PC-9 (cell line): ENCODE measurements around the gene HOXA5. TPM values are rescaled to one million over a fixed set of nuclear protein-coding genes. Genes with fewer than 3 reads are reported as not detected.

Source experiments
- BruUV-seq: library from RNA; stranded (reverse); fragments of 400-500 nt; replicated peaks from 2 replicates; lab custom pipeline; 2021; lab: Mats Ljungman, UMichigan
- CTCF ChIA-PET: fragments of 300-600 bp; sonication (Branson Sonifier 250); formaldehyde crosslinking; loops from one replicate; lab custom pipeline; 2022; ENCODE audit warnings: antibody characterized with exemption; lab: Charles Lee
- POLR2A ChIA-PET: fragments of 300-600 bp; sonication (Branson Sonifier 250); formaldehyde crosslinking; loops from one replicate; lab custom pipeline; 2022; ENCODE audit warnings: antibody characterized with exemption; ENCODE audit not compliant: unreplicated experiment; lab: Charles Lee
- DNase-seq, 2 experiments: peaks; one replicate each; pipeline versions ENCODE4 v3.0.0 to v3.0.0-alpha.2; 2015 to 2022; ENCODE audit warnings: mixed read lengths in 1 of 2
- H2AFZ ChIP-seq: fragments of 200-600 bp; sonication (generic); 2 replicates; pipeline ENCODE4 v1.8.1; 2017; ENCODE audit warnings: antibody characterized with exemption
- H3F3A ChIP-seq: fragments of 200-600 bp; sonication (generic); 2 replicates; pipeline ENCODE4 v1.8.1; 2017; ENCODE audit warnings: antibody characterized with exemption, mild to moderate bottlenecking, low read depth; ENCODE audit not compliant: insufficient read depth
- H3K27ac ChIP-seq: fragments of 200-600 bp; sonication (generic); 2 replicates; pipeline ENCODE4 v1.6.1; 2016; ENCODE audit warnings: mixed run types
- H3K27me3 ChIP-seq: fragments of 200-600 bp; sonication (generic); 2 replicates; pipeline ENCODE4 v1.6.1; 2016; ENCODE audit warnings: low read depth, mixed run types; ENCODE audit not compliant: insufficient read depth
- H3K36me3 ChIP-seq: fragments of 200-600 bp; sonication (generic); 2 replicates; pipeline ENCODE4 v1.6.1; 2016; ENCODE audit warnings: low read depth, mixed run types
- H3K4me1 ChIP-seq: fragments of 200-600 bp; sonication (generic); replicated peaks from 2 replicates; pipeline ENCODE4 v1.6.1; 2016; ENCODE audit warnings: mixed run types; ENCODE audit not compliant: insufficient read depth
- H3K4me2 ChIP-seq: fragments of 200-600 bp; sonication (generic); 2 replicates; pipeline ENCODE4 v1.6.1; 2017; ENCODE audit warnings: mixed run types
- H3K4me3 ChIP-seq: fragments of 200-600 bp; sonication (generic); 2 replicates; pipeline ENCODE4 v1.6.1; 2016; ENCODE audit warnings: mixed run types
- H3K79me2 ChIP-seq: fragments of 200-600 bp; sonication (generic); 2 replicates; pipeline ENCODE4 v1.6.1; 2017; ENCODE audit warnings: low read depth, mixed run types
- H3K9me2 ChIP-seq: fragments of 200-600 bp; sonication (generic); 2 replicates; pipeline ENCODE4 v1.8.1; 2017; ENCODE audit warnings: mild to moderate bottlenecking; ENCODE audit not compliant: insufficient read depth
- H3K9me3 ChIP-seq: fragments of 200-600 bp; sonication (generic); 2 replicates; pipeline ENCODE4 v1.8.1; 2016; ENCODE audit warnings: low read depth; ENCODE audit not compliant: insufficient read depth
- H4K20me1 ChIP-seq: fragments of 200-600 bp; sonication (generic); 2 replicates; pipeline ENCODE4 v1.8.1; 2017; ENCODE audit not compliant: insufficient read depth
- CTCF ChIP-seq: fragments of 200-600 bp; sonication (generic); conservative IDR thresholded peaks from 2 replicates; pipeline ENCODE4 v1.6.1; 2017; ENCODE audit warnings: mixed run types, antibody characterized with exemption, mild to moderate bottlenecking, moderate library complexity
- EZH2 ChIP-seq: fragments of 200-600 bp; sonication (generic); IDR thresholded peaks from 2 replicates; pipeline ENCODE4 v1.8.0; 2017; ENCODE audit warnings: antibody characterized with exemption, low read depth
- intact Hi-C: fragments of 100-400 bp; cut with micrococcal nuclease; formaldehyde crosslinking; loops from one replicate; pipeline ENCODE4 v1.10.0; 2022; ENCODE audit not compliant: unreplicated experiment
- total RNA-seq: library from RNA; stranded (reverse); gene quantifications from 2 replicates; pipeline ENCODE4 v1.2.3, GENCODE V29; 2021

HOXA5 gene
- total RNA-seq, 1 experiment from 2014 or later = 1.0 TPM

- Histone ChIP-seq H4K20me1 (no peaks in the 10 kb centered on the region), H3F3A (peaks cover 11% of the 10 kb centered on the region; the same call in 1 of the 2 replicates), H3K4me3 (no peak overlapping the region), H3K4me2 (no peak overlapping the region), H3K4me1 (peaks cover 9% of the 10 kb centered on the region; the same call in 1 of the 2 replicates), H3K9me2 (no peaks in the 10 kb centered on the region), H3K9me3 (no peaks in the 10 kb centered on the region), H3K79me2 (no peaks in the 10 kb centered on the region), H2AFZ (no peak overlapping the region), H3K36me3 (peaks cover 8% of the 10 kb centered on the region; the same call in 1 of the 2 replicates), H3K27ac (no peak overlapping the region), H3K27me3 (no peaks in the 10 kb centered on the region)
- ChIA-PET CTCF (no interaction called here), POLR2A (no interaction called here)
- BruUV-seq = no TSS peak
- no peak for TF ChIP-seq CTCF
- no peak for TF ChIP-seq EZH2
- intact Hi-C loops = no loop called here
- no peak for DNase-seq
Measured at GRCh38 chr7:27124902-27125689, 18.4 kb downstream of the HOXA5 start.

GRCh38 chr7:27124096-27124901 is 19.2 kb downstream of the HOXA5 start:
- Histone ChIP-seq H3K9me2 (no peaks in the 10 kb centered on the region), H3F3A (peaks cover 19% of the 10 kb centered on the region), H3K4me2 (no peak overlapping the region), H3K9me3 (no peaks in the 10 kb centered on the region), H4K20me1 (no peaks in the 10 kb centered on the region), H3K4me1 (peaks cover 9% of the 10 kb centered on the region; the same call in 1 of the 2 replicates), H2AFZ (no peak overlapping the region), H3K4me3 (no peak overlapping the region), H3K36me3 (peaks cover 8% of the 10 kb centered on the region; the same call in 1 of the 2 replicates), H3K79me2 (no peaks in the 10 kb centered on the region), H3K27me3 (no peaks in the 10 kb centered on the region), H3K27ac (no peak overlapping the region)
- intact Hi-C loops = no loop called here
- ChIA-PET CTCF (no interaction called here), POLR2A (interaction anchor here (0.6 kb wide), 1 partner anchor 11 kb away, joined by 4 read pairs; no protein-coding TSS in a partner anchor)
- TF ChIP-seq EZH2 (no peak), CTCF (no peak)
- no peak for DNase-seq
- no TSS peak for BruUV-seq

- Histone ChIP-seq H3K79me2 (0 out of 2 replicates have a peak, but pooled peaks cover 5% of the 10 kb centered on the region), H3K4me2 (no peak overlapping the region)
Measured at GRCh38 chr7:27123477-27124053, 19.9 kb downstream of the HOXA5 start.

More at GRCh38 chr7:27123477-27124053, 19.9 kb downstream of the HOXA5 start:
- no peaks in the 10 kb centered on the region for H3K9me3 ChIP-seq
- peaks cover 27% of the 10 kb centered on the region for H3F3A ChIP-seq
- DNase-seq = no peak
- H3K27ac ChIP-seq = no peak overlapping the region
- peaks cover 11% of the 10 kb centered on the region; the same call in 1 of the 2 replicates for H3K36me3 ChIP-seq
- H3K9me2 ChIP-seq = no peaks in the 10 kb centered on the region
- no peaks in the 10 kb centered on the region for H3K27me3 ChIP-seq
- intact Hi-C loops = no loop called here
- H3K4me3 ChIP-seq = no peak overlapping the region
- peaks cover 9% of the 10 kb centered on the region; the same call in 1 of the 2 replicates for H3K4me1 ChIP-seq
- ChIA-PET CTCF (no interaction called here), POLR2A (interaction anchor here (0.6 kb wide), 1 partner anchor 11 kb away, joined by 4 read pairs; no protein-coding TSS in a partner anchor)
- BruUV-seq = no TSS peak
- no peaks in the 10 kb centered on the region for H4K20me1 ChIP-seq
- no peak overlapping the region for H2AFZ ChIP-seq
- TF ChIP-seq CTCF = no peak
- TF ChIP-seq EZH2 = no peak
